SK-N-SH (cell line): ENCODE data around the gene TLE6. TPM values are rescaled to one million over a fixed set of nuclear protein-coding genes. Genes with fewer than 3 reads are reported as not detected.

Experiments used
- CTCF ChIA-PET: fragments of 300-600, 350-600 bp; formaldehyde crosslinking; extraction: SDS; loops from one replicate; lab custom pipeline; 2021; lab: Yijun Ruan, JAX
- POLR2A ChIA-PET: fragments of 350-600 bp; sonication (Branson Sonifier 250); formaldehyde crosslinking; extraction: SDS; loops from one replicate; lab custom pipeline; 2020; ENCODE audit warnings: antibody characterized with exemption, inconsistent platforms; lab: Yijun Ruan, JAX
- DNase-seq: peaks from one replicate; pipeline ENCODE4 v3.0.0; 2012
- H2AFZ ChIP-seq: fragments of 200-600 bp; sonication (generic); 2 replicates; pipeline ENCODE4 v1.8.1; 2016; ENCODE audit warnings: antibody characterized with exemption, mild to moderate bottlenecking, low read depth
- H3F3A ChIP-seq: fragments of 200-600 bp; sonication (generic); replicated peaks from 2 replicates; pipeline ENCODE3; 2016; ENCODE audit warnings: antibody characterized with exemption, mild to moderate bottlenecking; ENCODE audit not compliant: insufficient read depth
- H3K27ac ChIP-seq, 2 experiments: fragments of 200-500 bp in 1 of 2; fragments of 200-600 bp in 1 of 2; sonication (Bioruptor generic) in 1 of 2; sonication (generic), shearing (Covaris generic) in 1 of 2; 2 replicates each; pipeline versions ENCODE4 v1.5.1 to v1.6.1; 2014 to 2016; ENCODE audit warnings: low read depth in 2 of 2, inconsistent platforms in 1 of 2, low read length in 1 of 2, mild to moderate bottlenecking in 1 of 2, mixed read lengths in 1 of 2
- H3K27me3 ChIP-seq: fragments of 200-600 bp; sonication (generic), shearing (Covaris generic); 2 replicates; pipeline ENCODE4 v1.6.1; 2016; ENCODE audit warnings: mixed run types; ENCODE audit not compliant: insufficient read depth
- H3K36me3 ChIP-seq, 2 experiments: fragments of 200-500 bp in 1 of 2; fragments of 200-600 bp in 1 of 2; sonication (Bioruptor generic) in 1 of 2; sonication (generic) in 1 of 2; replicated peaks in 1 of 2; 2 replicates each; pipeline versions ENCODE3 to v1.5.1; 2014 to 2016; ENCODE audit warnings: low read length in 1 of 2, mild to moderate bottlenecking in 1 of 2; ENCODE audit not compliant: insufficient read depth in 2 of 2, control insufficient read depth in 1 of 2
- H3K4me1 ChIP-seq, 2 experiments: fragments of 200-500 bp in 1 of 2; fragments of 200-600 bp in 1 of 2; sonication (Bioruptor generic) in 1 of 2; sonication (generic), shearing (Covaris generic) in 1 of 2; 2 replicates each; pipeline versions ENCODE4 v1.5.1 to v1.6.1; 2014 to 2016; ENCODE audit warnings: low read depth in 1 of 2, low read length in 1 of 2, mixed run types in 1 of 2; ENCODE audit not compliant: insufficient read depth in 2 of 2, control insufficient read depth in 1 of 2
- H3K4me2 ChIP-seq: fragments of 200-600 bp; sonication (generic), shearing (Covaris generic); 2 replicates; pipeline ENCODE4 v1.6.1; 2017; ENCODE audit warnings: mixed run types
- H3K4me3 ChIP-seq, 2 experiments: fragments of 200-500 bp in 1 of 2; fragments of 200-600 bp in 1 of 2; sonication (Bioruptor generic) in 1 of 2; sonication (generic), shearing (Covaris generic) in 1 of 2; 2 replicates each; pipeline versions ENCODE4 v1.5.1 to v1.8.1; 2014 to 2016; ENCODE audit warnings: low read depth in 2 of 2, inconsistent platforms in 1 of 2, low read length in 1 of 2, mild to moderate bottlenecking in 1 of 2, mixed read lengths in 1 of 2, moderate library complexity in 1 of 2
- H3K79me2 ChIP-seq: fragments of 200-600 bp; sonication (generic); 2 replicates; pipeline ENCODE4 v1.8.1; 2017; ENCODE audit warnings: mild to moderate bottlenecking; ENCODE audit not compliant: insufficient read depth
- H3K9ac ChIP-seq: fragments of 200-600 bp; sonication (generic); 2 replicates; pipeline ENCODE4 v1.6.1; 2017; ENCODE audit warnings: mixed run types
- H3K9me2 ChIP-seq: fragments of 200-600 bp; sonication (generic); 2 replicates; pipeline ENCODE4 v1.6.1; 2017; ENCODE audit warnings: mixed run types
- H3K9me3 ChIP-seq: fragments of 200-600 bp; sonication (generic); 2 replicates; pipeline ENCODE4 v1.6.1; 2017; ENCODE audit warnings: mixed run types, mild to moderate bottlenecking, moderate library complexity
- H4K20me1 ChIP-seq: fragments of 200-600 bp; sonication (generic); 2 replicates; pipeline ENCODE4 v1.6.1; 2017; ENCODE audit warnings: mild to moderate bottlenecking, mixed run types; ENCODE audit not compliant: insufficient read depth
- CHD2 ChIP-seq: fragments of 150-350 bp; IDR thresholded peaks from 2 replicates; pipeline ENCODE4 v1.6.1; 2018; ENCODE audit warnings: low read length; ENCODE audit not compliant: partially characterized antibody
- CTCF ChIP-seq: fragments of 200-600 bp; sonication (generic); IDR thresholded peaks from 2 replicates; pipeline ENCODE4 v1.6.1; 2017; ENCODE audit warnings: antibody characterized with exemption, mild to moderate bottlenecking, moderate library complexity
- ELF1 ChIP-seq: IDR thresholded peaks from 2 replicates; pipeline ENCODE4 v1.4.0; 2012
- EZH2phosphoT487 ChIP-seq: fragments of 200-600 bp; sonication (generic); IDR thresholded peaks from 2 replicates; pipeline ENCODE4 v1.6.1; 2017; ENCODE audit warnings: low read depth, mixed run types, mild to moderate bottlenecking, antibody characterized with exemption, moderate library complexity, borderline replicate concordance
- FOXM1 ChIP-seq: IDR thresholded peaks from 2 replicates; pipeline ENCODE4 v1.4.0; 2012; ENCODE audit warnings: low read depth, mild to moderate bottlenecking
- GABPA ChIP-seq: IDR thresholded peaks from 2 replicates; pipeline ENCODE4 v1.4.0; 2012; ENCODE audit warnings: low read depth, mild to moderate bottlenecking
- GATA2 ChIP-seq: sonication (generic); formaldehyde crosslinking; IDR thresholded peaks from 2 replicates; pipeline ENCODE4 v1.5.0; 2020; ENCODE audit warnings: mild to moderate bottlenecking, missing genetic modification reagents
- IRF3 ChIP-seq: fragments of 150-350 bp; IDR thresholded peaks from 2 replicates; pipeline ENCODE4 v1.6.1; 2016; ENCODE audit warnings: mild to moderate bottlenecking, low read depth, low read length
- JUND ChIP-seq: IDR thresholded peaks from 2 replicates; pipeline ENCODE4 v1.4.0; 2012
- MAX ChIP-seq: IDR thresholded peaks from 2 replicates; pipeline ENCODE4 v1.4.0; 2012; ENCODE audit warnings: low read depth
- MEF2A ChIP-seq: IDR thresholded peaks from 2 replicates; pipeline ENCODE4 v1.4.0; 2012; ENCODE audit warnings: low read depth, borderline replicate concordance
- MXI1 ChIP-seq: IDR thresholded peaks from 2 replicates; pipeline ENCODE4 v1.6.1; 2012; ENCODE audit warnings: mild to moderate bottlenecking, low read depth, low read length, improper control_type of control experiment
- NRF1 ChIP-seq: IDR thresholded peaks from 2 replicates; pipeline ENCODE4 v1.6.1; 2012; ENCODE audit warnings: low read depth, mild to moderate bottlenecking, low read length
- RCOR1 ChIP-seq: fragments of 150-350 bp; IDR thresholded peaks from 2 replicates; pipeline ENCODE4 v1.6.1; 2017; ENCODE audit warnings: antibody characterized with exemption, low read length
- RXRA ChIP-seq: IDR thresholded peaks from 2 replicates; pipeline ENCODE4 v1.4.0; 2012; ENCODE audit warnings: low read depth, mild to moderate bottlenecking, borderline replicate concordance
- SIN3A ChIP-seq: IDR thresholded peaks from 2 replicates; pipeline ENCODE4 v1.6.1; 2012; ENCODE audit warnings: low read depth, mild to moderate bottlenecking, low read length, moderate library complexity, borderline replicate concordance
- USF2 ChIP-seq: fragments of 150-350 bp; IDR thresholded peaks from 2 replicates; pipeline ENCODE4 v1.6.1; 2017; ENCODE audit warnings: antibody characterized with exemption, low read length, low read depth, borderline replicate concordance
- WGBS: methylation state at CpG from one replicate; pipeline ENCODE4 v1.1.6; 2017; ENCODE audit warnings: low lambda C conversion rate; 5-methylcytosine and 5-hydroxymethylcytosine counted together
- polyA plus RNA-seq, 3 experiments: library from polyadenylated mRNA; depleted of rRNA; stranded (reverse); fragments of >200 nt; gene quantifications; 2 replicates each; pipeline ENCODE4 v1.2.3, GENCODE V29; 2012

Gene TLE6
- polyA plus RNA-seq, 1 of the 3 experiments (the other 2 are of a cell fraction) = 3.3 TPM

- no peaks in the 10 kb centered on the region for H4K20me1 ChIP-seq
- H3K4me1 ChIP-seq = no peaks in the 10 kb centered on the region
- H3K79me2 ChIP-seq = no peaks in the 10 kb centered on the region
- WGBS = 55% methylated on average over 21 of the region's 22 CpGs
- TF ChIP-seq CTCF (no peak), USF2 (no peak), RXRA (no peak), MXI1 (no peak), NRF1 (no peak)
- no peaks in the 10 kb centered on the region for H3K36me3 ChIP-seq
- no peak overlapping the region for H3K27ac ChIP-seq
- no peak overlapping the region for H3K9ac ChIP-seq
- H2AFZ ChIP-seq = no peak overlapping the region
- ChIA-PET POLR2A (no interaction called here), CTCF (interaction anchor here (1.3 to 4.5 kb wide), 4 partner anchors 20 to 88 kb away, joined by 3 to 17 read pairs (median 6); no protein-coding TSS in a partner anchor)
- H3K4me2 ChIP-seq = no peak overlapping the region
- H3K9me3 ChIP-seq = no peaks in the 10 kb centered on the region
- no peak for DNase-seq
- H3K9me2 ChIP-seq = no peaks in the 10 kb centered on the region
- peaks cover 6% of the 10 kb centered on the region for H3F3A ChIP-seq
- H3K4me3 ChIP-seq = no peak overlapping the region
- peaks cover 21% of the 10 kb centered on the region for H3K27me3 ChIP-seq
These were observed 38.0 kb downstream of the TLE6 start for GRCh38 chr19:3015126-3016057.

GRCh38 chr19:3017923-3018322 is 40.6 kb downstream of the TLE6 start:
- no peak for TF ChIP-seq CTCF
- no peak for TF ChIP-seq NRF1
- TF ChIP-seq GATA2 (CRISPR knock-in tag) = no peak
- no peak for TF ChIP-seq IRF3
- no peak for TF ChIP-seq GABPA
- TF ChIP-seq RCOR1 = no peak
- no peak for TF ChIP-seq CHD2
- TF ChIP-seq FOXM1 = no peak
- no peak for TF ChIP-seq MXI1
- TF ChIP-seq MAX = no peak
- TF ChIP-seq JUND = no peak
- TF ChIP-seq EZH2phosphoT487 = no peak
- no peak for TF ChIP-seq SIN3A
- TF ChIP-seq ELF1 = no peak
- no peak for TF ChIP-seq MEF2A
- TF ChIP-seq USF2 = no peak
- H3K27me3 ChIP-seq = peaks cover 26% of the 10 kb centered on the region; the same call in 1 of the 2 replicates
- no peaks in the 10 kb centered on the region for H3K79me2 ChIP-seq
- ChIA-PET CTCF (no interaction called here), POLR2A (no interaction called here)
- H3K36me3 ChIP-seq = no peaks in the 10 kb centered on the region
- H3K9ac ChIP-seq = no peak overlapping the region
- no peaks in the 10 kb centered on the region for H4K20me1 ChIP-seq
- H3K4me2 ChIP-seq = no peak overlapping the region
- H3K9me2 ChIP-seq = no peaks in the 10 kb centered on the region
- no peak overlapping the region for H3K27ac ChIP-seq
- no peaks in the 10 kb centered on the region for H3K4me1 ChIP-seq
- no peak overlapping the region for H3K4me3 ChIP-seq
- WGBS = 43% methylated on average over 7 of the region's 7 CpGs
- no peaks in the 10 kb centered on the region for H3K9me3 ChIP-seq
- no peak overlapping the region for H2AFZ ChIP-seq
- H3F3A ChIP-seq = peaks cover 11% of the 10 kb centered on the region
- DNase-seq = no peak
